HG02763 (cell line): ENCODE measurements around the gene ZNF598.

Source experiments
- ATAC-seq: cut with Tn5 transposase; IDR thresholded peaks from one replicate; pipeline ENCODE4 v1.9.1; 2021; ENCODE audit warnings: mild to moderate bottlenecking, moderate library complexity; ENCODE audit not compliant: unreplicated experiment

Gene ZNF598

DNA sequence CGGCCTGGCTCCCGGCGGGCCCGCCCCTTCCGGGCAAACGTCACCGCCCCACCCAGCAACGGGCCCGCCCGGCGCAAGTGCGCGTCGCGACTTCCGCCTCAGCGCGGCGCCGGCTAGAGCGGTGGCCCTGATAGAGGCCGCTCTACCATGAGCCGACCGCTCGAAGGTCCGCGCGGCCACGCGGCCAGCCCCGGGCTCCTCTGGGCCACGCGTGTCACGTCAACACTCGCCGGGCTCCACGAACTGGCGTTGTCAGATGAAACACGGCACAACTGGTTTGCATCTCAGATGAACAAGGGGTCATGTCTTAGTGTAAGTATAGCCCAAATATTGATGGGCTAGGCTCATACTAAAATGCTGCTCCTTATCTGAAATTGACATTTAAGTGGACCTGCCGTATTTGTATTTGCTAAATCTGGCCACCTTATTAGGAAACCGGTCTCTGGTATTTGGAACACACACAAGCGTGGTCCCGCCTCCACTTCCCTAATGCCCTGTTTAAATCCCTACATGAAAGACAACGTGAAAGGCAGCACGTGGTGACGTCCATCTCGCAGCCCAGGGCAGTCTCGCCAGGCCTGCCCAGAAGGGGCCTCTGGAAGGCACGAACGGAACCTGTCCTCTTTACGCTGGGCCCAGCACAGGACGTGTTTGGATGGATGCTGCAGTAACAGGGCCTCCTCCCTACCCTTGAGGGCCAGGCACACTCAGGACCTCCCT is at the start of gene ZNF598:
Gene ZNF598, minus strand, starts transcription at position 31 of the 720 bp plus-strand sequence.
- peak; percentile 87 for ATAC-seq

DNA sequence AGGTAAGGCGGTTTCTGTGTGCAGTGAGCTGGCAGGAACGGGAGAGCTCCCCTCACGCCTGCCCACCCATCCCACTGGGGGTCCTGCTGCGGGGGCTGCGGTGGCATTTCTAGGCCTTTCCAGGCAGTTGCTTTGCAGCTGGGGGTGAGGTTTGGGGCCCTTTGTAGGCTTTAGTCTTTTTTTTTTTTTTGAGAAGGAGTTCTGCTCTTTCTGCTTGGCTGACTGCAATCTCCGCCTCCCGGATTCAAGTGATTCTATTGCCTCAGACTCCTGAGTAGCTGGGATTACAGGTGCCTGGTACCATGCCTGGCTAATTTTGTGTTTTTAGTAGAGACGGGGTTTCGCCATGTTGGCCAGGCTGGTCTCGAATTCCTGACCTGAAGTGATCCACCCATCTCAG is 49.3 kb upstream of the ZNF598 start:
- ATAC-seq: no peak

DNA sequence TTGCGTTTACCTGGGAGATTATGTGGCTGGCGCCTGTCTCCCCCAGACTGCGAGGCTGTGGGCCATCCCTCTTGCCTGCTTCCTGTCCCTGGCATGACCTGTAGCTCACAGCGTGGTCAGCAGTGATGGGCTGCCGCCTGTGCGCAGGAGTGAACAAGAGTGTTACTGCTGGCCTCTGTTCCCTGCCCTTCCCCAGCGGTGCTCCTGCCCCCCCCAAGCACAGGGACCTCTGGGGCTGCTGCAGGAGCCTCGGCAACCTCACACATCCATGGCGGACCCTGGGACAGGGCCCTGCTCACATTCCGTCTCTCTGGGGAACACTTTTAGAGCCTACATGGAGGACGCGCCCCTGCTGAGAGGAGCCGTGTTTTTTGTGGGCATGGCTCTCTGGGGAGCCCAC is 48.8 kb upstream of the ZNF598 start:
- no peak for ATAC-seq

DNA sequence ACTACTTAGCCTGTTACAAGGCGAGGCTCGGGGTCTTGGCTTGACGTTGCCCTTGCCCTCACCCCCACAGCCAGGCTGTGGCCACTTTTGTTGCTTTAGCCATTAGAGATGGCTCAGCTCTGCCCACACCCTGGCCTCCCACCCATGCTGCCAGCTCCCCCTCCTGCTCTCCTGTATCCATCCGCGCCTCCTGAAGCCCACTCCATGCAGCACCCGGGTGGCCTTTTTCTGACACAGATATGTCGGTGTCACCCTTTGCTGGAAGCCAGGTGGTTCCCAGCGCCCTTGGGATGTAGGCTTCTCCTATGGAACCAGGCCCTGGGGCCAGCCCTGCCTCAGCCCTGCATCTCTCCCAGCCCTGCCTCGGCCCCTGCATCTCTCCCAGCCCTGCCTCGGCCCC is 47.8 kb upstream of the ZNF598 start:
- no peak for ATAC-seq

DNA sequence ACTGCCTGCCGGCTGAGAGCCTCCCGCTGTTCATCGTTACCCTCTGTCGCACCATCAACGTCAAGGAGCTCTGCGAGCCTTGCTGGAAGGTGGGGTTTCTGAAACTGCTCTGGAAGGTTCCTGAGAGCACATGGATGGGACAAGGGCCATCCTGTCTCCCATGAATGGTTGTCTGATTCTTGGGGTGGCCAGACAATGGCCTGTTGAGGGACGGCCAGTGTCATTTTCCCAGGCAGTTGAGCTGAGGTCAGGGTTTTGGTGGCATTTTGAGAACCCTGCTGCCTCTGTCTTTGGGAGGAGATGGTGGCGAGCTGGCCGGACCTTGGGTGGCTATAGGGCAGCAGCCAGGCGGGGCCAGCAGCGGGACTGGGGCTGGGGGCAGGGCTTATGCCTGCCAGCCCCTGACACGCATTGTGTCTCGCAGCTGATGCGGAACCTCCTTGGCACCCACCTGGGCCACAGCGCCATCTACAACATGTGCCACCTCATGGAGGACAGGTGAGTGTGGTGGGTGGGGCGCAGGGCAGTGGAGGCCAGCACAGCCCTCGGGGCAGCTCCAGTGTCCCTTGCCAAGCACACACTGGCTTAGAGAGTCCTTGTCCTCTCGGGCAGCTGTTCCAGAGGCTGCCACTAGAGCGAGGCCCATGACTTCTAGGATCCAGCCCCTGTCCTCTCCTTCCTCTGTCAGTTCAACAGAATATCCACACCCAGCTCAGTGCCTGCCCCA is 47.2 kb upstream of the ZNF598 start:
- ATAC-seq: no peak

DNA sequence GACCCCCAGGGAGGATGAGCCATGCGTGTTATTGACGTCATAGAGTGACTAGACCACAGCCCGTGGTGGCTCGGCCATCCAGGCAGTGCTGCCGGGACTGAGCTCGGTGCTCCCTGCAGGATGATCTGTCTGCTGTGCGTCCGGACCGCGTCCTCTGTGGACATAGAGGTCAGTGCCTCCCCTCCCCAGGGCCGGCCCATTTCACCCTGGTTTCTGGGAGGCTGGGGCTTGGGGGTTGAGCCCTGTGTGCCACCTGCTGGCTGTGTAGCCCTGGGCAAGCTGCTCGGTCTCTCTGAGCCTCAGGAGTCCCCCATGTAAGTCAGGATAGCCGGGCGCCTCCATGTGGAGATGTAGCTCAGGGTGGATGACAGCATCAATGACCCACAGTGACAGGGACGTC is 46.5 kb upstream of the ZNF598 start:
- ATAC-seq: no peak

DNA sequence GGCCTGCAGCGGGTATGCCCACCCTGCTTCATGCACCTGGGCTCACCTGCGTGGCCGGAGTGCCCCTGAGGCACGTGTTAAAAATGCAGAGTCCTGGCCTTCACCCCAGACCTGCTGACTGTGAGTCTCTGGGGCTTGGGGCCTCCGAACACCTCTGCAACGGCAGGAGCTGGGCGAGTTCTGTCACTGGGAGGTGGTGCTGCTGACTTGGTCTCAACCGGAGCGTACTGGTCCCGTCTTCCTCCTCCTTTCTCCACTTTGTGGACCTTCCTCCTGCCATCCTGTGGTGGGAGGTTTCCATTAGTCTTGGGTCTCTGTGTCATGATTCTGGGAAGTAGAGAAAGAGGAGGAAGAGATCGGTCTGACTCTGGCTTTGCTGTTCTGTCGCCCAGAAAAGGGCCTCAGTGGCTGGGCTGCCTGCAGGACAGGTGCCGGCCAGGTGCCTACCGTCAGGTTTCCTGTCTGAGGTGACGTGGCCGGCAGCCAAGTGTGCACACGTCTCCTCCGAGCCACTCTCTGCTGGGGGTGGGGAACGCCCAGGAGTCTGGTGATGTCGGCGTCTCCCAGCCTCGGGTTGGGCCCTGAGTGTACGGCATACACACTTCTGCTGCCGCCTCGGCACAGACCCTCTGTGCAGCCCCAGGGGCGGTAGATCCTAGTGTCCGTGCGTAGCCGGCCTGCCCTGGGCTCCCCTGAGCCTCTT is 45.1 kb upstream of the ZNF598 start:
- ATAC-seq: no peak

DNA sequence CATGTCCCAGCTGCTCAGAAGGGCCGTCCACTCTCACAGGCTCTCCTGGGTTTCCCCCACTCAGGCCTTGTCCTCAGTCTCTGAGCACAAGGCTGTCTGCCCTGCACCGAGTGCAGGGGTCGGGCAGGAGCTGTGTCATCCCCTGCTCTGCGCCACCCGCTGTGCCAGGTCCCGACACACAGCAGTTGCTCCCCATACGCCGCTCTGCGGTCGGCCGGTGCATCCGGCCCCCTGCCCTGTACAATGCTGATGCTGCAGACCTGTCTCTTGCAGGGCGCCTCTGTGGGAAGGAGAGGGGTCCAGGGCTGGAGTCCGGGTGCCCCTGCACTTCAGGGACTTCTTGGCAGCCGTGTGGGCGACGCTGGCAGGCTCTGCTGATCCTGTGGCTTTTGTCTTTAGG is 44.3 kb upstream of the ZNF598 start:
- ATAC-seq: no peak

DNA sequence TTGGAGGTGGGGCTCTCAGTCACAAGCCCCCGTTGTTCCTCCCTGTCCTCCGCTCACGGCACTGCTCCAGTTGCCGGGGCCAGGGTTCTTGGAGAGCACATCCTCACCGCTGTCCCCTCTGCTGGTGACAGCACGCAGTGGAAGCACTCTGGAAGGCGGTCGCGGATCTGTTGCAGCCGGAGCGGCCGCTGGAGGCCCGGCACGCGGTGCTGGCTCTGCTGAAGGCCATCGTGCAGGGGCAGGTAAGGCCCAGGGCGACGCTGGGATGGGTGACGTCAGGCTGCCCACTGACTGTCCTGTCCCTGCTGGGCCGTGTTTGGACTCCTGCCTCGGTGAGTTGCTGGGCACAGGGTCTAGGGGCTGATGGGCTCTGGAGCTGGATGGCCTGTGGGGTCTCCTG is 43.6 kb upstream of the ZNF598 start:
- no peak for ATAC-seq

DNA sequence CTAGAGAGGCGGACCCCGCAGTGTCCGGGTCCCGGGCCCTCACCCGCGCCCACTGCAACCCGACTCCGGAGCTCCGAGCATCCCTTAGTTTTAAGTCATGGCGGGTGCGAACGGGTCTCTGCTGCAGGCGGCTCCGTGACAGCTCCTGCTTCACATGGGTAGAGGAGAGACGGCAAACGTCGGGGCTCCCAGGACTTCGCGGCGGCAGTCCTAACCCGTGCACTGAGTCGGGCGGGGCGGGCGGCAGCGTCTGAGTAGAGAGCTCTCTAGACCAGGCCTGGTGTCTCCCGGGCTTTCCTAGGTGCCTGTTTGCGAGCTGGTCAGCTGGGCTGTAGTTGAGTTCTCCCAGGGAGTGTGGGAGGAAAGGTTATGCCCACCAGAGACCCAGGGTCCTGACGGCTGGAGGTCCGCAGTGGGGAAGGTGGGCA is 38.5 kb upstream of the ZNF598 start:
- ATAC-seq: peak; percentile 1

DNA sequence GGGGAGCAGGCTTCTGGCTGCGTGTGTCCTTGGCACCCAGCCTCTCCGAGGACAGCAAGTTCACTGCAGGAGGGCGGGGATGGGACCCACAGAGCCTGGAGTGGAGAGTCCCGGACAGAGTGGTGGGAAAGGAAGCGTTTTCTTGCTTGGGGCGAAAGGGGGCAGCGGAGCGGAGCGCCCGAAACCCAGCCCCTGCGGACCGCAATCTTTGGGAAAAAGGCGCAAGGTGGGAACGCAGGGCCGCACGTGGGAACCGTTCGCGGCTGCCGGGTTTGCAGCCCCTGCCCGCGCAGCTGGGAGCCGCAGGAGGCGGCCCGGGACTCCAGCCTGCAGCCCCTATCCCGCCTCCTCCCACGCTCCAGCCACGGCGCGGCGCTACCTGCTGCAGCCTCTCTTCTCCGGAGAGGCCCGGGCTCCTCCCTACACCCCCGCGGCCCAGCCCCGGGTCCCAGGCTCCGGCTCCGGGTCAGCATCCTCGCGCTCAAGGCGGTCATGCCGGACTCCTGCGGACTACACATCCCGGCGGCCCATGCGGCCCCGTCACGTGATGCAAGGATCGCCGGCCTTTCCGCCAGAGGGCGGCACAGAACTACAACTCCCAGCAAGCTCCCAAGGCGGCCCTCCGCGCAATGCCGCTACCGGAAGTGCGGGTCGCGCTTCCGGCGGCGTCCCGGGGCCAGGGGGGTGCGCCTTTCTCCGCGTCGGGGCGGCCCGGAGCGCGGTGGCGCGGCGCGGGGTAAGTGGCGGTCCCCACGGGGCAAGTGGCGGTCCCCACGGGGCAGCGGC is 37.9 kb upstream of the ZNF598 start, which contains the start of the genes NTHL1 and TSC2:
Gene NTHL1, minus strand, starts transcription at position 505 of the 786 bp plus-strand sequence. Its CDS starts 11 bp downstream, at position 494.
Gene TSC2, plus strand, starts transcription at position 656 of the 786 bp plus-strand sequence. CDS start 631 bp downstream, outside the sequence.
- peak; percentile 92 for ATAC-seq

DNA sequence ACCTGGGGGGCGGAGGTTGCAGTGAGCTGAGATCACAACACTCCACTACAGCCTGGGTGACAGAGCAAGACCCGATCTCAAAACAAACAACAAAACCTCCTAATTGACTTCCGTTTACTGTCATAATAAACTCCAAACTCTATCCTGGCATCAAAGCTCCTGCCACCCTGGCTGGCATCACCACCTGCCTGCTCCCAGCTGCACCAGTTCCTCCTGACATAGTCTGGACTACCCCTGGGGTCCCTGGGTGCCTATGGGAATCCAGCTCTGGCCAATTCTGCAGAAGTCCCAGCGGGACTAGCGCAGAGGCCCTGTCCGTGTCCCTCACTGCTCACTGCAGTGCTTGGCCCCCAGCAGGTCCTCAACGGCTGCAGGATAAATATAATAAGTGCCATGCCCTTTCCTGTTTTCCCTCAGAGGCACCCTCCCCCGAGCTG is 37.3 kb upstream of the ZNF598 start:
- no peak for ATAC-seq

DNA sequence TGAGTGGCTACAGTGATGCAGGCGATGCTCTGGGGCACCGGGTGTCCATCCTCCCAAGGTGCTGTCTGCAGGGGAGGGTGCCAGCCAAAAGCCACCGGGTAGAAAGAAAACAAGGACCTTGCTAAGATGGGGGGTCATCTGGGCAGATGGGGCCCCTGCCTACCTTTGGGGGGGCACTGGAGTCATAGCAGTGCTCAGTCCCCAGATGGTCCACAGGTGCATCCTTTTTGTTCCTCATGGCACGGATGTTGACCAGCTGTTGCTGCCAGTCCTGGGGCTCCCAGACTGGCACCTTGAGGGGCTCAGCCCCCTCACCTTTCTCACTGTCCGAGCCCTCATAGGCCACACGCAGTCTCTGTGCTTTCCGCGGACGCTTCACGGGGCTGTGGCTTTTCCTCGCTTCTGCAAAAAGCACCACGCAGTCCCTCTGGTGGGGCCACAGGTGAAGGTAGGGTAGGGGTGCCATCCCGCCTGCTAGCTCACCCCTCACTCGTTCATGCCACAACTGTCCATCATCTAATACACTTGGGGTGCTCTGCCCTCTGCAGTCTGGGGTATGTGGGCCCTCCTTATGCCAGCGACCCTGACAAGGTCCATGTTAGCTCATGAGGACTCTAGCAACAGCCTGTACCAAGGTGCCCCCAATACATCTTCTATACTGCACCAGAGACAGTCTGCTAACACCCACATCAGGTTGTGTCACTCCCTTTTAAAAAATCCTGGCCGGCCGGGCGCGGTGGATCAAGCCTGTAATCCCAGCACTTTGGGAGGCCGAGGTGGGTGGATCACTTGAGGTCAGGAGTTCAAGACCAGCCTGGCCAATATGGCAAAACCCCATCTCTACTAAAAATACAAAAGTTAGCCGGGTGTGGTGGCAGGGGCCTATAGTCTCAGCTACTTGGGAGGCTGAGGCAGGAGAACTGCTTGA is 36.6 kb upstream of the ZNF598 start:
- ATAC-seq: no peak

DNA sequence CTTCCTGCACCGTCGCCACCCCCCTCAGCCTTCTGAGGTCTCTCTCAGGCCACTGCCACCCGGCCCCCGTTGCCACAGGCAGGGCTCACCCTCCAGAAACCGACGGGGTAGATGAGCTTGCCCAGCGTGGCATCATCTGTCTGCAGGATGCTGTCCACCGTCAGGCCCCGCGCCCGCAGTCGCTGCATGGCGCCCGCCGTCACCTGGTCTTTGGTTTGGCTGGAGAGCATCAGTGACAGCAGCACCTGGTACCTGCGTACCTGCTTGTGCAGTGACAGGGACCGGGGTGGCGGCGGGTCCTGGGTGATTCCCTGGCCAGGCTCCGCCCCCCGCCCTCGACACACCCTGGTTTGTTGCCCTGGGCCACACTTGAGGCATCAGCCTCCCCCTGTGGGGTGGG is 34.9 kb upstream of the ZNF598 start:
- ATAC-seq: no peak

DNA sequence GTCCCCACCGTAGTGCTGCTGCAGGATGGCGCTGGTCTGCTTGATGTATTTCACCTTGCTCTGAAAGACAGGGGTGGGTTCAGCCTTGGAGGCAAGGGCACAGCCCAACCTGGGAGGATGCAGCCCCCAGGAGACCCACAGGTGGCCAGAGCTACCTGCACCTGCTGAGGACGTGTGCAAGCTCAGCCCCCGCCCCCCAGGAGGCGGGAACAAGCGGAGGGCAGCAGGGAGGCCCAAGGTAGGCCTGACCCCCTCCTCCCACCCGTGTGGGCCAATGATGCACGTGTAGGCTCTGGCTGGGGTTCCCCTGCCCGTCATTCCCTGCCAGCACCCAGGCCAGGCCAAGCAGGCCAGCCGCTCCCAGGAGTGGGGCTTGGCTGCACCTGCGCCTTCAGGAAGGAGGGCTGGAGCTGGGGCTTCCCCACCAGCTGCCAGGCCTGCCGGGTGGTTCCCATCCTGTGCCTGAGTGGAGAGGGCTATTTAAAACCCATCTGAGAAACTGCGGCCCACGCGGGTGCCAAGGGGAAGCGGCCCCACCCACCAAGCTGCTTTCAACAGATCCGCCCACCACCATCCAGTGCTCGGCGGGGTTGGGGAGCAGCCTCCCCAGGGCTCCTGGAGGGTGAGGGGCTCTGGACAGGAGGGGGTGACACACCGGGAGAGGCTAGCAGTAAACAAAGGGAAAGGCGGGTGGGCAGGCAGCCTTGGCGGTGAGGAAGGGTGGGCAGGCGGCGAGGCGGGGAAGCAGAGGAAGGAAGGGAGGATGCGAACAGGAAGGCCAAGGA is 34.2 kb upstream of the ZNF598 start:
- ATAC-seq: no peak

DNA sequence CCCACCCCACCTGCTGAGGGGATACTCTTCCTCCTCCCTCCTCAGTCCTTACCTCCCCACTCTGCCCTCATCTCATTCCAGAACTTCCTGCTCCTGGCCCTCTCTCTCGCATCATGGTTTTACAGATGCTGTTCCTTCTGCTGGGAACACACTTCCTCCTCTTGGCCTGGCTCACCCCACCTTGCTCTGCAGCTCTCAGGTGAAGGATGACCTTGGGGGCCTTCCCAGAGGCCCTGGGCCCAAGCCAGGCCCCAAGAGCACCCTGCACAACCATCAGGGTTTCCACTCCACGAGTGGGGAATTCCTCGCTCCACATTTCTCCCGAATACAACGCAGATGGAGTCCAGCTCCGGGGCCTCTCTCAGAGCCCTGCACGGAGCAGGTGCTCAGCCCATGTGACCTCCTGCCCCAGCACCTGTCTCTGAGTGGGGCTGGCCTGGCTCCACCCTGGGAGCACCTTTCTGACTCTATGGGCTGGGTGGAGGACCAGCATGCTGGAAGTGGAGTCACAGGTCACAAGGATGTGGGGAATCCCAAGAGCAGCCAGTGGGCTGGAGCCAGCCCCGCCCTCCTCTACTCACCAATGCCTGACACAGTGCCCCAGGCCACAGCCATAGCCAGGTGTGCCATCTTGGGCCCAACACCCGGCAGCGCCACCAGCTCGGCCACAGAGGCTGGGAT is 33.5 kb upstream of the ZNF598 start:
- ATAC-seq: no peak

DNA sequence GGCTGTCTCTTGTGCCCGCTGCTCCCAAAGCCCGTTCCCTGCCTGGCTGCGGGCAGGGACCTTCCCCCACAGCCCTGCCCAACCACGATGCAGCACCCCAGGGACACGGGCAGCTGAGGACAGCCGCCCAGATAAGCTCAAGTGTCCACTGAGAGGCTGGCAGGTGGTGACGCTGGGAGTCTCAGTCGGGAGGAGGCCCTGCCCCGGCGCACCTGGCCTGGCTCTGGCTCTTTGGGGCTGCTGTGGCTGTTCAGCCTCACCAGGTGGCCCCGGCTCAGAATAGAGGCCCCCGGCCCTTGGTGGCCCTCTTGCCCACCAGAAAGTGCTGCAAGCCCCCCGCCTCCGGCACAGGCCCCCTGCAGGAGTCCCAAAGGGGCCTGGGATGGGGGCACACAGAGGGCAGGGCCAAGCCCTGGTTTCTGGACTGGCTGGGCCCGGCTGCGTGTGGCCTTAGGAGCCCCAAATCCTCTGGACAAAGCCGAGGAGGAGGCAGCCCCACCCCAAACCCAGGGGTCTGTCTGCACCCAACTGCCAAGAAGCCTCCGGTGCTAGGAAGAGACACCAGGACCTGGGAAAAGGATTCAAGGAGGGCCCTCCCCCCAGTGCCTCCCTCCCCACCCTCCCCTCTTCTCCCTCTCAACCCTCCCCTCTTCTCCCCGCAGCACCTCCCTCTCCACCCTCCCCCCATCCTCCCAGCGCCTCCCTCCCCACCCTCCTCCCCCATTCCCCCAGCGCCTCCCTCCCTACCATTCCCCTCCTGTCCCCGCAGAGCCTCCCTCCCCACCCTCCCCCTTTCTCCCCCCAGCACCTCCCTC is 32.8 kb upstream of the ZNF598 start:
- no peak for ATAC-seq
